Panc1 (cell line): ENCODE measurements around the gene MYBPC3. TPM values are rescaled to one million over a fixed set of nuclear protein-coding genes. Genes with fewer than 3 reads are reported as not detected.

ENCODE experiments used
- ATAC-seq: fragments of 200-7000 bp; cut with Tn5 transposase; 2 replicates; pipeline ENCODE4 v1.9.1; 2020; ENCODE audit warnings: mild to moderate bottlenecking, moderate library complexity
- BruUV-seq: library from RNA; stranded (reverse); fragments of 400-500 nt; replicated peaks from 2 replicates; lab custom pipeline; 2021; lab: Mats Ljungman, UMichigan
- CTCF ChIA-PET: fragments of 300-600 bp; sonication (Branson Sonifier 250); formaldehyde crosslinking; loops from one replicate; lab custom pipeline; 2022; ENCODE audit warnings: antibody characterized with exemption; lab: Charles Lee
- POLR2A ChIA-PET: fragments of 300-600 bp; sonication (Branson Sonifier 250); formaldehyde crosslinking; loops from one replicate; lab custom pipeline; 2022; ENCODE audit warnings: antibody characterized with exemption; lab: Charles Lee
- DNase-seq: peaks from one replicate; pipeline ENCODE4 v3.0.0-alpha.2; 2010; ENCODE audit warnings: low read depth, low spot score
- H3K27ac ChIP-seq: 2 replicates; pipeline ENCODE4 v1.5.1; 2011; ENCODE audit warnings: mild to moderate bottlenecking, low read length, inconsistent platforms
- H3K27me3 ChIP-seq: fragments of 200-500 bp; sonication (Bioruptor generic); 2 replicates; pipeline ENCODE4 v1.6.0; 2014; ENCODE audit warnings: low read length, inconsistent platforms; ENCODE audit not compliant: control insufficient read depth, insufficient read depth
- H3K36me3 ChIP-seq: fragments of 200-500 bp; sonication (Bioruptor generic); 2 replicates; pipeline ENCODE4 v1.5.1; 2014; ENCODE audit warnings: inconsistent platforms, mild to moderate bottlenecking, low read length, moderate library complexity; ENCODE audit not compliant: control insufficient read depth, insufficient read depth
- H3K4me1 ChIP-seq: 2 replicates; pipeline ENCODE4 v1.5.1; 2011; ENCODE audit warnings: inconsistent platforms, mild to moderate bottlenecking, low read length, moderate library complexity; ENCODE audit not compliant: control insufficient read depth, insufficient read depth
- H3K4me3 ChIP-seq, 2 experiments: 2 replicates each; pipeline ENCODE4 v1.5.1; 2011 to 2012; ENCODE audit warnings: low read depth in 2 of 2, low read length in 2 of 2, mild to moderate bottlenecking in 2 of 2, inconsistent platforms in 1 of 2, moderate library complexity in 1 of 2
- H3K9me3 ChIP-seq: fragments of 200-500 bp; sonication (Bioruptor generic); 2 replicates; pipeline ENCODE4 v1.5.1; 2014; ENCODE audit warnings: low read depth, mild to moderate bottlenecking, inconsistent platforms, low read length, moderate library complexity; ENCODE audit not compliant: control insufficient read depth, insufficient read depth
- POLR2AphosphoS5 ChIP-seq: IDR thresholded peaks from 2 replicates; pipeline ENCODE4 v1.6.1; 2012; ENCODE audit warnings: mild to moderate bottlenecking, low read depth, low read length, moderate library complexity
- SIN3A ChIP-seq: IDR thresholded peaks from 2 replicates; pipeline ENCODE4 v1.6.1; 2012; ENCODE audit warnings: low read depth, mild to moderate bottlenecking, low read length, moderate library complexity, borderline replicate concordance; ENCODE audit not compliant: insufficient read depth
- TCF7L2 ChIP-seq: IDR thresholded peaks from 2 replicates; pipeline ENCODE4 v1.6.1; 2011; ENCODE audit warnings: mild to moderate bottlenecking, low read depth, low read length, inconsistent platforms
- in situ Hi-C: cut with HindIII; loops from 2 replicates; pipeline ENCODE4 v1.10.0; 2016; ENCODE audit warnings: low sequenced_read_pairs, low pct_unique_long_range_greater_than_20kb
- intact Hi-C: fragments of 100-400 bp; cut with micrococcal nuclease; formaldehyde crosslinking; loops from one replicate; pipeline ENCODE4 v1.10.0; 2022; ENCODE audit not compliant: unreplicated experiment
- total RNA-seq: library from RNA; stranded (reverse); gene quantifications from one replicate; pipeline ENCODE4 v1.2.1, GENCODE V29; 2021; ENCODE audit not compliant: unreplicated experiment
- TF ChIP-seq, protein P1 (sequence below), 2 experiments: IDR thresholded peaks; 2 replicates each; pipeline ENCODE4 v1.6.1; 2011 to 2012; ENCODE audit warnings: low read depth in 2 of 2, control low read depth in 1 of 2, low read length in 1 of 2, mild to moderate bottlenecking in 1 of 2, moderate library complexity in 1 of 2; ENCODE audit not compliant: insufficient read depth in 1 of 2
- TF ChIP-seq, protein P2 (sequence below): fragments of 450-650 bp; IDR thresholded peaks from 2 replicates; pipeline ENCODE4 v1.5.1; 2017; ENCODE audit warnings: mild to moderate bottlenecking

Gene MYBPC3
- total RNA-seq, 1 experiment from 2014 or later = not detected

DNA sequence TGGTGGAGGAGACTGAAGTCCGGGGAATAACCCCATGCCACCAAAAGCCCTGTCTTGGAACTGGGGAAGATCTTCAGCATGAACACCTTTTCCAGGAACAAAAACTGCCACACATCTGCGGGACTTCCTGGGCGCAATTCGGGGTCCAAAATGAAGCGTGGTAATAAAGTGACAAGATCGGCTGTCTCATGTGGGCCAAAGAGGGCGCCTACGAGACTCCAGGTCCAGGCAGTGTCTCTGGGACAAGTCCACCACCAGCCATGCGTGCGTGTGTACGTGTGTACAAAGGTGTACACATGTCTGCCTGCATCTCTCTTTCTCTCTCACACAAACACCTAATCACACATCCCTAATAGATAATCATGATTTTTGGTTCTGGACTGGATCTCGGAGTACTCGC lies 8.9 kb upstream of the MYBPC3 start:
- no peak overlapping the region for H3K27ac ChIP-seq
- no peak overlapping the region for H3K4me3 ChIP-seq
- DNase-seq (no peak), ATAC-seq (peak; percentile 48; the same call in 1 of the 2 replicates)
- CTCF ChIA-PET = no interaction called here
- H3K36me3 ChIP-seq = no peaks in the 10 kb centered on the region
- POLR2A ChIA-PET = interaction anchor here (0.6 kb wide), 1 partner anchor 451 kb away, joined by 6 read pairs; no protein-coding TSS in a partner anchor
- no peaks in the 10 kb centered on the region for H3K4me1 ChIP-seq
- TF ChIP-seq TCF7L2 = no peak
- TF ChIP-seq, protein P1, sequence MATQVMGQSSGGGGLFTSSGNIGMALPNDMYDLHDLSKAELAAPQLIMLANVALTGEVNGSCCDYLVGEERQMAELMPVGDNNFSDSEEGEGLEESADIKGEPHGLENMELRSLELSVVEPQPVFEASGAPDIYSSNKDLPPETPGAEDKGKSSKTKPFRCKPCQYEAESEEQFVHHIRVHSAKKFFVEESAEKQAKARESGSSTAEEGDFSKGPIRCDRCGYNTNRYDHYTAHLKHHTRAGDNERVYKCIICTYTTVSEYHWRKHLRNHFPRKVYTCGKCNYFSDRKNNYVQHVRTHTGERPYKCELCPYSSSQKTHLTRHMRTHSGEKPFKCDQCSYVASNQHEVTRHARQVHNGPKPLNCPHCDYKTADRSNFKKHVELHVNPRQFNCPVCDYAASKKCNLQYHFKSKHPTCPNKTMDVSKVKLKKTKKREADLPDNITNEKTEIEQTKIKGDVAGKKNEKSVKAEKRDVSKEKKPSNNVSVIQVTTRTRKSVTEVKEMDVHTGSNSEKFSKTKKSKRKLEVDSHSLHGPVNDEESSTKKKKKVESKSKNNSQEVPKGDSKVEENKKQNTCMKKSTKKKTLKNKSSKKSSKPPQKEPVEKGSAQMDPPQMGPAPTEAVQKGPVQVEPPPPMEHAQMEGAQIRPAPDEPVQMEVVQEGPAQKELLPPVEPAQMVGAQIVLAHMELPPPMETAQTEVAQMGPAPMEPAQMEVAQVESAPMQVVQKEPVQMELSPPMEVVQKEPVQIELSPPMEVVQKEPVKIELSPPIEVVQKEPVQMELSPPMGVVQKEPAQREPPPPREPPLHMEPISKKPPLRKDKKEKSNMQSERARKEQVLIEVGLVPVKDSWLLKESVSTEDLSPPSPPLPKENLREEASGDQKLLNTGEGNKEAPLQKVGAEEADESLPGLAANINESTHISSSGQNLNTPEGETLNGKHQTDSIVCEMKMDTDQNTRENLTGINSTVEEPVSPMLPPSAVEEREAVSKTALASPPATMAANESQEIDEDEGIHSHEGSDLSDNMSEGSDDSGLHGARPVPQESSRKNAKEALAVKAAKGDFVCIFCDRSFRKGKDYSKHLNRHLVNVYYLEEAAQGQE (IDR thresholded peaks at IDR 0.05; ENCODE audit: insufficient read depth in 1 of 2, low read depth in 2 of 2, low read length in 1 of 2) = no peak
- no peak for TF ChIP-seq SIN3A
- no peak for TF ChIP-seq POLR2AphosphoS5
- TF ChIP-seq, protein P2, sequence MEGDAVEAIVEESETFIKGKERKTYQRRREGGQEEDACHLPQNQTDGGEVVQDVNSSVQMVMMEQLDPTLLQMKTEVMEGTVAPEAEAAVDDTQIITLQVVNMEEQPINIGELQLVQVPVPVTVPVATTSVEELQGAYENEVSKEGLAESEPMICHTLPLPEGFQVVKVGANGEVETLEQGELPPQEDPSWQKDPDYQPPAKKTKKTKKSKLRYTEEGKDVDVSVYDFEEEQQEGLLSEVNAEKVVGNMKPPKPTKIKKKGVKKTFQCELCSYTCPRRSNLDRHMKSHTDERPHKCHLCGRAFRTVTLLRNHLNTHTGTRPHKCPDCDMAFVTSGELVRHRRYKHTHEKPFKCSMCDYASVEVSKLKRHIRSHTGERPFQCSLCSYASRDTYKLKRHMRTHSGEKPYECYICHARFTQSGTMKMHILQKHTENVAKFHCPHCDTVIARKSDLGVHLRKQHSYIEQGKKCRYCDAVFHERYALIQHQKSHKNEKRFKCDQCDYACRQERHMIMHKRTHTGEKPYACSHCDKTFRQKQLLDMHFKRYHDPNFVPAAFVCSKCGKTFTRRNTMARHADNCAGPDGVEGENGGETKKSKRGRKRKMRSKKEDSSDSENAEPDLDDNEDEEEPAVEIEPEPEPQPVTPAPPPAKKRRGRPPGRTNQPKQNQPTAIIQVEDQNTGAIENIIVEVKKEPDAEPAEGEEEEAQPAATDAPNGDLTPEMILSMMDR = no peak; the same call in 1 of the 2 replicates
- no peaks in the 10 kb centered on the region for H3K27me3 ChIP-seq
- no TSS peak for BruUV-seq
- H3K9me3 ChIP-seq = no peaks in the 10 kb centered on the region
- in situ Hi-C loops = no loop called here
- intact Hi-C loops = no loop called here

DNA sequence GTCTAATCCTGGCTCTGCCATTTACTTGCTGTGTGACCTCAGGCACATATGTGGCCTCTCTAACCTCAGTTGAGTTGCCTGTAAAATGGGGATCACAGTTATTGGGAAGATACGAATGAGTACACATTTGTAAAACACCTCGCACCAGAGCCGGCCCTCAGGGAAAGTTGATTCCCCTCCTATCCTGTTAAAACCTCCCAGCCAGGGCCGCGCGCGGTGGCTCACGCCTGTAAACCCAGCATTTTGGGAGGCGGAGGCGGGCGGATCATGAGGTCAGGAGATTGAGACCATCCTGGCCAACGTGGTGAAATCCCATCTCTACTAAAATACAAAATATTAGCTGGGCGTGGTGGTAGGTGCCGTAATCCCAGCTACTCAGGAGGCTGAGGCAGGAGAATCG lies 7.8 kb upstream of the MYBPC3 start:
- ATAC-seq = no peak
- CTCF ChIA-PET = no interaction called here
- intact Hi-C loops = no loop called here

More for the DNA sequence above, 7.8 kb upstream of the MYBPC3 start:
- Histone ChIP-seq H3K36me3 (no peaks in the 10 kb centered on the region), H3K27ac (no peak overlapping the region), H3K4me1 (no peaks in the 10 kb centered on the region), H3K4me3 (no peak overlapping the region), H3K27me3 (no peaks in the 10 kb centered on the region), H3K9me3 (no peaks in the 10 kb centered on the region)
- POLR2A ChIA-PET = no interaction called here
- no peak for TF ChIP-seq TCF7L2
- TF ChIP-seq SIN3A = no peak
- no peak for TF ChIP-seq POLR2AphosphoS5
- TF ChIP-seq, protein P2 = no peak
- TF ChIP-seq, protein P1 (IDR thresholded peaks at IDR 0.05; ENCODE audit: insufficient read depth in 1 of 2, low read depth in 2 of 2, low read length in 1 of 2) = no peak
- in situ Hi-C loops = no loop called here
- no peak for DNase-seq
- no TSS peak for BruUV-seq
